Measurements from ENCODE around the gene EDARADD. TPM values are rescaled to one million over a fixed set of nuclear protein-coding genes. Genes with fewer than 3 reads are reported as not detected.
A peak's percentile ranks its signal among the peaks of the same experiment; 100 is the strongest.
"Not testable (repeated sequence)": the region's sequence is repeated elsewhere in the genome, so short reads cannot be mapped to it uniquely, and the experiment has no call there.

Gene EDARADD
- total RNA-seq, 1 donor from 2014 or later: not detected

GRCh38 chr1:236486356-236487002 lies 92.4 kb downstream of the EDARADD start:
- no peak for DNase-seq (ENCODE audit: low read depth in 2 of 2)

DNA sequence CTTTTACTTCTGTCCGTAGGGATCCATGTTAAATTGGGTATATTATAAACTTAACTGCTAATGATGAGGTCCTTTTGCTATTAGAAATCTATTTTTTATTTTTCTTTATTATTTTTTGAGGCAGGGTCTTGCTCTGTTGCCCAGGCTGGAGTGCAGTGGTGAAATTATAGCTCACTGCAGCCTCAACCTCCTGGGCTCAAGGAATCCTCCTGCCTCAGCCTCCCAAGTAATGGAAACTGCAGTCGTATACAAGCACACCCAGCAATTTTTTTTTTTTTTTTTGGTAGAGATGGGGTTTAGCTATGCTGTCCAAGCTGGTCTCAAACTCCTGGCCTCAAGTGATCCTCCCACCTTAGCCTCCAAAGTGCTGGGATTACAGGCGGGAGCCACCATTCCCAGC lies 95.1 kb downstream of the EDARADD start:
- not testable (repeated sequence) for DNase-seq (ENCODE audit: low read depth in 2 of 2)

GRCh38 chr1:236489710-236490377 lies 95.8 kb downstream of the EDARADD start:
- peak; percentile 67 to 79 for DNase-seq (ENCODE audit: low read depth in 2 of 2)

- DNase-seq (ENCODE audit: low read depth in 2 of 2): no peak
These were observed 97.5 kb downstream of the EDARADD start for GRCh38 chr1:236491469-236492136.

- no peak for DNase-seq (ENCODE audit: low read depth in 2 of 2)
These were observed 98.3 kb downstream of the EDARADD start for GRCh38 chr1:236492378-236492777.

DNA sequence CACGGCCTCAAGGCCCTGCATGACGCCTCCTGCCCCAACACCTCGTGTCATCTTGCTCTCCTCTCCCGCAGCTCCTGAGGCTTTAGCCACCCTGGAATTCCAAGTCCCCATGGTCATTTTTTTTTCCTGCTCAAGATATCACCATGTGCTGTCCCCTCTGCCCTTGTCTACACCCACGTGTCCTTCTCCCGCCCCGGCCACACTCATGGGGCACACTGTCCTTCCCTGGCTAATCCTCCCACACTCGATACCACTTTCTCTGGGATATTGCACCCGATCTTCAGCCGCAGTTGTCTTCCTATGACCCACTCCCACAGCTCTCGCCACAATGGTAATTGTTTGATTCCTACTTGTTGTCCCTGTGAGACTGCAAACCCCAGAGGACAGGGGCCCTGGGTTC lies 100.0 kb downstream of the EDARADD start:
- no peak for DNase-seq (ENCODE audit: low read depth in 2 of 2)

DNA sequence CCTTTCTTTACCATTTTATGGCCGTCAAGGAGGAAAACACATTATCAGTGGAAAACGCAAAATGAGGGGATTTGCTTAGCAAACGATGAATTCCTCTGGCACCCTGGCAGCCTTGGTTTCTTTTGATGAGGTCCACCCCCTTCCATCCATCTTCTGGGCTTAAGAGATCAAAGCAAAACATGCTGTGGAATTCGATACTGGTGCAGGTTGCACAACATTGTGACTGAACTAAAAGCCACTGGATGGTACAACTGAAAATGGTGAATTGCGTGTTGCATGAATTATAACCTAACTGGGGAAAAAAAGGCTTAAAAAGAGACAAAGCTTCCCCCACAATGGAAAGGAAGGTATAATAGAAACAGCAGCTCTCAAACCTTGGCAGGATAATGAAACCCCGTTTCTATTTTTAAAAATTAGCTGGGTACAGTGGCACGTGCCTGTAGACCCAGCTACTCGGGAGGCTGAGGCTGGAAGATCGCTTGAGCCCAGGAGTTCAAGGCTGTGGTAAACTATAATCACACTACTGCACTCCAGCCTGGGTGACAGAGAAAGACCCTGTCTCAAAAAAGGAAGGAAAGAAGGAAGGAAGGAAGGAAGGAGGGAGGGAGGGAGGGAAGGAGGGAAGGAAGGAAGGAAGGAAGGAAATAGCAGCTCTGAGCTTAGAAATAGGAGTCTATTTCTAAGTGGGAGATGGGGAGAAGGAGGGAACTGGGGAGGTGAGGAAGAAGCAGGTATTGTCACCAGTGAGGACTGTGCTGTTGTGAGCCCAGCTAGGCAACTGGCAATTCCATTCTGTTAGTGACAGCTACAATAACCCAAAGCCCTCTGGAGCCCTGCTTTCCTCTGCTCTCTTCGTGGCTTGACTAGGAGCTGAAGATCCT lies 100.7 kb downstream of the EDARADD start:
- no peak for DNase-seq (ENCODE audit: low read depth in 2 of 2)

DNA sequence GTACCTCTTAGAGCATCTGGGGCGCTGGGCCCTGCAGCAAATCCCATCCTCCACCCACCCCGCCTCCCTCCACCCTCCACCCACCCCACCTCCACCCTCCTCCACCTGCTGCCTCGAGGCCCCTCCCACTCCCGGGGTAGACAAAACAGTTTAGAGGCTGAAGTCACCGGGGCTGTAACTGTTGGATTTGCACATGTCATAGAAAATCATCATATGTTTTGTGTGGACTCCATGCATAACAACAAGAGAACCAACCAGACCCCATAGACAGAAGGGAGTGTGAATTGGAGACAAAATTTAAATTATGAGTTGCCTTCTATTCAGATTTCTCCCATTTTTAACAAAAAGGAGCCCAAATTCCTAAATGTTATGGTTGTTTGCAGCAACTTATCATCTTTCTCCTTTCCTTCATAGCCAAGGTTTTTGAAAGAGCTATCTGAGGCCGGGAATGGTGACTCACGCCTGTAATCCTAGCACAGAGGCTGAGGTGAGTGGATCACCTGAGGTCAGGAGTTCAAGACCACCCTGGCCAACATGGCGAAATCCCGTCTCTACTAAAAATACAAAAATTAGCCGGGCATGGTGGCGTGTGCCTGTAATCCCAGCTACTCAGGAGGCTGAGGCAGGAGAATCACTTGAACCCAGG lies 101.5 kb downstream of the EDARADD start:
- no peak for DNase-seq (ENCODE audit: low read depth in 2 of 2)

GRCh38 chr1:236497908-236498307 lies 103.8 kb downstream of the EDARADD start:
- no peak for DNase-seq (ENCODE audit: low read depth in 2 of 2)

- DNase-seq (ENCODE audit: low read depth in 2 of 2): no peak
These were observed 107.0 kb downstream of the EDARADD start for GRCh38 chr1:236501093-236501492.

- peak; percentile 23 to 70 for DNase-seq (ENCODE audit: low read depth in 2 of 2)
These were observed 108.5 kb downstream of the EDARADD start for GRCh38 chr1:236502579-236502971.

DNA sequence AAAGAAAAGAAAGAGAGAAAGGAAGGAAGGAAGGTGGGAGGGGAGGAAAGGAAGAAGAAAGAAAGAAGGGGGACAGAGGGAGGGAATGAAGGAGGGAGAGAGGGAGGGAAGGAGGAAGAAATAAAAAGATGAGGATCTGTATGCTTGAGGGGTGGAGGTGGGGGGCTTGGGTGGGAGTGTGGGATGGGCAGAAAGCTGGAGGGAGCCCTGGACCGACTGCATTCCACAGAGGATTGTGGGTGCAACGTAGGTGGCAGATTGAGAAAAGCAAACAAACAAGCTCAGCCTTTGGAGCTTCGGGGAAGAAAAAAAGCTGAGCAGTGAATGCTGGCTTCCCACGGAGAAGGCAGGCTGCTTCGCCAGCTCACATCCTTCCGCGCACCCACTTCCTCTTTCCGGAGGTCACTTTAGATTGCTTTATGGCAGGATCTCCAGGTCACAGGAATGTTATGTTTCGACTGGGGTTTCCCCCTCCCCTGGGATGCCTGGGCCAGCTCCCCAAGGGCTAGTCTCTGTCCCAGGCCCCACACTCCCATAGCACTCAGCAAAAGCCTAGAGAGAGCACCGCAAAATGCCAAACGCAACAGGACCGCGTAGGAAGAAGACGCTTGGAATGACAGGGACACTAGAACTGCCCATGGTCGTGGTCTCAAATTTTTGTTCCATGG lies 109.0 kb downstream of the EDARADD start:
- DNase-seq (ENCODE audit: low read depth in 2 of 2): peak; percentile 83 to 86

GRCh38 chr1:236504338-236504737 lies 110.3 kb downstream of the EDARADD start:
- not testable (repeated sequence) for DNase-seq (ENCODE audit: low read depth in 2 of 2)

DNA sequence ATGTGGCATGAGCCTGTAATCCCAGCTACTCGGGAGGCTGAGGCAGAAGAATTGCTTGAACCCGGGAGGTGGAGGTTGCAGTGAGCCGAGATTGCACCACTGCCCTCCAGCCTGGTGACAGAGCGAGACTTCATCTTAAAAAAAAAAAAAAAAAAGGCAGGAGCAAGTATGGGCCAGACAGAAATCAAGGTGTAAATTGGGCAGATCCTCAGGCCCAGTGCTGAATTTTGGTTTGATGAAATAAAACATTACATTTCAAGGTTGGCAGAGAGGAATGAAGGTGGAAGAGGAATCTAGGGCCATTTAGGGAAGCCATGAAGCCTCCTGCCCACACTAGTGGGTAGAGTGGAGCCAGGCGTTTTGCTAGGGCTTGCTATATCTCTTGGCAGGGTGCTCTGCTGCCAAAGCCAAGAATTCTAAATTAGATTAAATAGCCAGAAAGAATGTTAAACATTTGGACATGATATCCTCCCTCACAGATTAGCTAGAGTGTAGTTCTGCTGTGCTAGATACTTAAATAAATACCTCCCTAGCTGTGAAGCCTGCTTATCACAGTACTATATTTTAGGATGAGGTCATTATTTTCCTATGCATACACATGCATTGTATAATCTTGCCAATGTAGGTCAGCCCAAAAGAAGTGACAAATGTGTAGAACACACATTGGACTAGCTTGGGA lies 113.1 kb downstream of the EDARADD start:
- peak in 1 of 2 donors; percentile 67 for DNase-seq (ENCODE audit: low read depth in 2 of 2)

GRCh38 chr1:236508593-236509027 lies 114.5 kb downstream of the EDARADD start:
- no peak for DNase-seq (ENCODE audit: low read depth in 2 of 2)

DNA sequence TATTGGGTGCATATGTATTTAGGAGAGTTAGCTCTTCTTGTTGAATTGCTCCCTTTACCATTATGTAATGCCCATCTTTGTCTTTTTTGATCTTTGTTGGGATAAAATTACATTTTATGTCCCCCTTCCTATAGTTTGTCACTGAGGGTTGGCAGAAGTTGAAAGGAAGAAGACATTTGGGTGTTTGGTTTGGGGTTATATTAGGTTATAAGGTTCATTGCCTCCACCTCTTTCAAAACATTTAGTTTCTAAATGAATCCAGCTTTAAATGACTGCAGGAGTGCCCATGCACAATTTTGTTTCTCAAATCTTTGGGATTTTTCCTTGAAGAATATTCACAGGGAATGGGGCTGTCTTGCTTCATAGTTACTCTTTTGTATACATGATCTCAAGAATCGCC lies 115.1 kb downstream of the EDARADD start:
- no peak for DNase-seq (ENCODE audit: low read depth in 2 of 2)

DNA sequence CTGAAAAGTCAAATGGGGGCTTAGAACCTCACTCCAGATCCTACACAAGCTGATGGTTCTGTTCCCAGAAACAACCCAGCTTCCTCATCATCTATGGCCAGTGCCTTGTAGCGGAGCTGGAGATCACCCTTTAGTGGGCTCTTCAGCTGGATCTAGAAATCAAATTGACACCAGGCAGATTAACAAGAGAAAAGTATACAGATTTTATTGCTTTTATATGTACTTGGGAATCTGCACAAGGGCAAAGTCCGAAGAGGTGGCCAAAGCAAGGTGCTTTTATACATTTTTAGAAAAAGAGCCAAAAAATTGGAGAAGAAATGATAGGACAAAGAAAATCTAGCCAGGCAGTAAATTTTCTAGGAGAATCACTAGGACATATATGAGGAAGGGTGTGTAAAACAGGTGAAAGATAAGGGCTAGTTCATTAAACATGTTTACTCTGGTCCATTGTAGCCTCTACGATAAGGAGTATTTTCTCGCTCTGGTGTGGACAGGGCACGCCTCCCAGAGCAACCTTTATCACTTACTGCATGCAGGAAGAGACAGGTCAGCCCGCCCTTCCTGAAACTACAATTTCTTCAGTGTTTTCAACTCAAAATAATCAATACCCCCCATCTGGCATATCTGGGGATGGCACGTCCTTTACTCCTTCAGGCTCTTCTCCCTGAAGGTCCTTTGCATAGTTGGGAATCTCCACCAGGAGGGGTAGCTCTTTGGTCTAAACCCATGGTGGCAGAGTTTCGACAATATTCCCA lies 115.7 kb downstream of the EDARADD start:
- DNase-seq (ENCODE audit: low read depth in 2 of 2): no peak

DNA sequence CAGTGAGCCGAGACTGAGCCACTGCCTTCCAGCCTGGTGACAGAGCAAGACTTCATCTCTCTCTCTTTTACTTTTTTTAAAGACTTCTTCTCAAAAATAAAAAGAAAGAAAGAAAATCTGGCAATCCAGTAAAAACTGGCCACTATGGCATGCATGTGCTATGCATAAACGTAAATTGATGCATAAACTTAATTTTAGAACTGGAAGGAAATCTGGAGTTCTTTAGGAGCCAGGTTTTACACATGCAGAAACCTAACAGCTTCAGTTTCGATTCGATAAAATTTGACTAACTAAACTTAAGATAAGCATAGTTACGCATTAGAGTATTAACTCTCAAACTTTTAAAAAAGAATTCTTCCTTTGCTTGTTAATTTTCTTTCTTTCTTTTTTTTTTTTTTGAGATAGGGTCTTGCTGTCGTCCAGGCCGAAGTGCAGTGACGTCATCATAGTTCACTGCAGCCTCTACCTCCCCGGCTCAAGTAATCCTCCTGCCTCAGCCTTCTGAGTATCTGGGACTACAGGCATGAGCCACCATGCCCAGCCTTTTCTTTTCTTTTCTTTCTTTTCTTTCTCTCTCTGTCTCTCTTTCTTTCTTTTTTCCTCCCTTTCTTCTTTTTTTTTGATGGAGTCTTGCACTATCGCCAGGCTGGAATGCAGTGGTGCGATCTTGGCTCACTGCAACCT lies 117.8 kb downstream of the EDARADD start:
- DNase-seq (ENCODE audit: low read depth in 2 of 2): no peak
